SU-DHL-6 (cell line): ENCODE results near the gene CEACAM16.

Experiments
- EZH2phosphoT487 ChIP-seq: fragments of 200-600 bp; sonication (generic), shearing (Covaris generic); conservative IDR thresholded peaks from 2 replicates; pipeline ENCODE4 v1.6.1; 2018; ENCODE audit warnings: mild to moderate bottlenecking, antibody characterized with exemption, low read length, moderate library complexity, mixed read lengths
- TF ChIP-seq, protein P1 (sequence below): fragments of 200-600 bp; sonication (generic); IDR thresholded peaks from one replicate; pipeline ENCODE4 v1.5.1; 2017; ENCODE audit warnings: antibody characterized with exemption, mild to moderate bottlenecking, low read length, moderate library complexity; ENCODE audit not compliant: insufficient read depth, poor library complexity, severe bottlenecking

DNA sequence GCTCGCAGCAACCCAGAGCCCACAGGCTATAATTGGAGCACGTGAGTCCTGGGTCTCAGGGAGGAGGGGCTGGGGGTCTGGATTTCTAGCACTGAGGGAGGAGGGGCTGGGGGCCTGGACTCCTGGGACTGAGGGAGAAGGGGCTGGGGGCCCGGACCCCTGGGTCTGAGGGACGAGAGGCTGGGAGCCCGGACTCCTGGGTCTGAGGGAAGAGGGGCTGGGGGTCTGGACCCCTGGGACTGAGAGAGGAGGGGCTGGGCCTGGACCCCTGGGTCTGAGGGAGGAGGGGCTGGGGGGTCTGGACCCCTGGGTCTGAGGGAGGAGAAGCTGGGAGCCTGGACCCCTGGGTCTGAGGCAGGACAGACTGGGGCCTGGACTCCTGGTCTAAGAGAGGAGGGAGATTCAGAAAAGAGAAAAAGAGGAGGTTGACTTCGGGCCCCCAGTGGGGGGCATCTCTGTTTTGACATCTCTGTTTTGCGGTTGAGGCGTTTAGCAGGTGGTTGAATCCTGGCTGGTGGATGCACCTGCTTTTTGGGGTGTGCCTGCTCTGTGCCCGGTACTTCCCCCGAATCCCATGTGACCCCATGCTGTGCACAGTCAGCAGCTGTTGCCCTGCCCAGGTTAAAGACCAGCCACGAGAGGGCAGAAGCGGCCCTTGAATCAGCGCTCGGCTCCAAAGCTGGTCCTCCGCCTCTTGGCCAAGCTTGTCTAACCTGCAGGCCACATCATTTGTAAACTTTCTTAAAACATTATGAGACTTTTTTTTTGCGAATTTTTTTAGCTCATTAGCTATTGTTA, 44.8 kb upstream of the CEACAM16 start:
- TF ChIP-seq, protein P1, sequence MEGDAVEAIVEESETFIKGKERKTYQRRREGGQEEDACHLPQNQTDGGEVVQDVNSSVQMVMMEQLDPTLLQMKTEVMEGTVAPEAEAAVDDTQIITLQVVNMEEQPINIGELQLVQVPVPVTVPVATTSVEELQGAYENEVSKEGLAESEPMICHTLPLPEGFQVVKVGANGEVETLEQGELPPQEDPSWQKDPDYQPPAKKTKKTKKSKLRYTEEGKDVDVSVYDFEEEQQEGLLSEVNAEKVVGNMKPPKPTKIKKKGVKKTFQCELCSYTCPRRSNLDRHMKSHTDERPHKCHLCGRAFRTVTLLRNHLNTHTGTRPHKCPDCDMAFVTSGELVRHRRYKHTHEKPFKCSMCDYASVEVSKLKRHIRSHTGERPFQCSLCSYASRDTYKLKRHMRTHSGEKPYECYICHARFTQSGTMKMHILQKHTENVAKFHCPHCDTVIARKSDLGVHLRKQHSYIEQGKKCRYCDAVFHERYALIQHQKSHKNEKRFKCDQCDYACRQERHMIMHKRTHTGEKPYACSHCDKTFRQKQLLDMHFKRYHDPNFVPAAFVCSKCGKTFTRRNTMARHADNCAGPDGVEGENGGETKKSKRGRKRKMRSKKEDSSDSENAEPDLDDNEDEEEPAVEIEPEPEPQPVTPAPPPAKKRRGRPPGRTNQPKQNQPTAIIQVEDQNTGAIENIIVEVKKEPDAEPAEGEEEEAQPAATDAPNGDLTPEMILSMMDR: peak; percentile 69
- no peak for TF ChIP-seq EZH2phosphoT487
